AG10803 (cell line): Measurements from ENCODE around the gene NCKAP5.

Source experiments
- DNase-seq: peaks from one replicate; pipeline ENCODE4 v3.0.0; 2010; ENCODE audit warnings: low read depth
- H3K4me3 ChIP-seq: 2 replicates; pipeline ENCODE4 v1.5.1; 2011; ENCODE audit warnings: mild to moderate bottlenecking, low read length, control low read depth
- TF ChIP-seq, protein P1 (sequence below): conservative IDR thresholded peaks from 2 replicates; pipeline ENCODE4 v1.5.1; 2011; ENCODE audit warnings: mild to moderate bottlenecking, low read length, control low read depth, inconsistent platforms

Gene NCKAP5

DNA sequence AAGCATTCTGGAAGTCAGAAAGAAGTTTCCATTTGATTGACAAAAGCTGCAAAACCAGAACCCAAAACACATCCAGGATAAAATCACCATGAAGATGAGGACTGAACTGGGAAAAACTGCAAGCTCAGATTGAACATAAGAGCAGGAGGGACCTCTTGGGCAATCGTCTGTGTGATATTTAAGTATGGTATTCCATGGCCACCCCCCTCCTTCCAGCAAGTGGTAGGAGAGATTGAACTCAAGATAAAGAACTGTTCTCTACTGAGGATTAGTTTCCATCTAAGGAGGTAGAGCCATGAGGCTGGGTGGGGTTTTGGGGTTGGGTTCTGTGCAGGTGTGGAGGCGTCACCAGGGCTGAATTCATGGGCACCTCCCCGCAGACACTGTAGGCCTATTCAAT is 251.1 kb downstream of the NCKAP5 start:
- TF ChIP-seq, protein P1, sequence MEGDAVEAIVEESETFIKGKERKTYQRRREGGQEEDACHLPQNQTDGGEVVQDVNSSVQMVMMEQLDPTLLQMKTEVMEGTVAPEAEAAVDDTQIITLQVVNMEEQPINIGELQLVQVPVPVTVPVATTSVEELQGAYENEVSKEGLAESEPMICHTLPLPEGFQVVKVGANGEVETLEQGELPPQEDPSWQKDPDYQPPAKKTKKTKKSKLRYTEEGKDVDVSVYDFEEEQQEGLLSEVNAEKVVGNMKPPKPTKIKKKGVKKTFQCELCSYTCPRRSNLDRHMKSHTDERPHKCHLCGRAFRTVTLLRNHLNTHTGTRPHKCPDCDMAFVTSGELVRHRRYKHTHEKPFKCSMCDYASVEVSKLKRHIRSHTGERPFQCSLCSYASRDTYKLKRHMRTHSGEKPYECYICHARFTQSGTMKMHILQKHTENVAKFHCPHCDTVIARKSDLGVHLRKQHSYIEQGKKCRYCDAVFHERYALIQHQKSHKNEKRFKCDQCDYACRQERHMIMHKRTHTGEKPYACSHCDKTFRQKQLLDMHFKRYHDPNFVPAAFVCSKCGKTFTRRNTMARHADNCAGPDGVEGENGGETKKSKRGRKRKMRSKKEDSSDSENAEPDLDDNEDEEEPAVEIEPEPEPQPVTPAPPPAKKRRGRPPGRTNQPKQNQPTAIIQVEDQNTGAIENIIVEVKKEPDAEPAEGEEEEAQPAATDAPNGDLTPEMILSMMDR, result no peak
- H3K4me3 ChIP-seq, result no peak overlapping the region
- no peak for DNase-seq

DNA sequence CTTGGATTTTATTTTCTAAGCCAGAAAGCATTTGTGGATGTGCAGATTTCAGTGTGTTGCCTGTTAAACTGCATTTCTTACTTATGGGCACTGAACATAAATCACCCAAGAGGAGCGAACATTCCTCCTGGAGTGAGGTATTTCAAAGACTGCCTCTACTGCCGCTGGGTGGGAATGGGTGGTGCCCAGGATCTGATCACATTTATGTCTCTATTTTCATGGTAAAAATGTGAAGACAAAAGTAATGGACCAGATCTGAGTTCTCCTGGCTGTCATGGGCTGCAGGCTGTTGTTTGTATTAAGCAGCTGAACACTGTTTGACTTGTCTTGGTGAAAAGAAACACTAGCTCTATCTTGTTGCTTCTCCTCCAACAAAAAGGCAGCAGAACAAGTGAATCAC is 251.7 kb downstream of the NCKAP5 start:
- H3K4me3 ChIP-seq, result no peak overlapping the region
- DNase-seq, result no peak
- TF ChIP-seq, protein P1, result no peak

DNA sequence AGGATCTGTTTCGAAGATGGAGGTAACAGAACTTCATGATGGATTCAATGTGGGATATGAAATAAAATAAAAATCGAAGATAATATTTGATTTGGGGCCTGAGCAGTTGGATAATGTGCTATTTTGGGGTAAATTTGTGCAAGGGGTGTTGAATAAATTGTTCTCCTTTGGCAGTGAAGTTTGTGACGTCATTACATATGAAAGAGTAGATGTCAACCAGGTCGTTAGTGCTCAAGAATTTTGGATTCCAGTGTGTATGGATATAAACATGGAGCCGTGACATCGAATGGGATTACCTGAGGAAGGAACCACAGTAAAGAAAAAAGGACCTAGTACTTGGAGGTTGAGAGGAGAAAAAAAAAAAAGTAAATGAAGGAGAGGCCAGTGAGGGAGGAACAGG is 253.0 kb downstream of the NCKAP5 start:
- TF ChIP-seq, protein P1, result no peak
- no peak overlapping the region for H3K4me3 ChIP-seq
- DNase-seq, result no peak

DNA sequence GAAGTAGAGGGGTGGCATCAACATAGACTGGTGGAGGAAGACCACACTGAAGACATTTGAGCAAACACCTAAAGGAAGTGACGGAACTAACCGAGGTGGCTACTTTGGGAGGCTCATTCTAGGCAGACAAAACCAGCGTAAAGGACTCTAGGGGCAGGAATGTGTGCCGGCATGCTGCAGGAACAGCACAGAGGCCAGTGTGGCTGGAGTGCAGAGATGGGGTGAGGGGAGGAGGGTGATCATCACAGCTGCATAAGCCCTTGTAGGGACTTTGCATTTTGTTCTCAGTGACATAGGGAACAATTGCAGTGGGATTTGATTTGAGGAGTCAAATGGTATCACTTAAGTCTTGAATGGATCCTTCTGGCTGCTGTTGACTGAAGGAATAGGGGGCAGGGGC is 253.5 kb downstream of the NCKAP5 start:
- no peak for DNase-seq
- no peak overlapping the region for H3K4me3 ChIP-seq
- TF ChIP-seq, protein P1, result no peak

DNA sequence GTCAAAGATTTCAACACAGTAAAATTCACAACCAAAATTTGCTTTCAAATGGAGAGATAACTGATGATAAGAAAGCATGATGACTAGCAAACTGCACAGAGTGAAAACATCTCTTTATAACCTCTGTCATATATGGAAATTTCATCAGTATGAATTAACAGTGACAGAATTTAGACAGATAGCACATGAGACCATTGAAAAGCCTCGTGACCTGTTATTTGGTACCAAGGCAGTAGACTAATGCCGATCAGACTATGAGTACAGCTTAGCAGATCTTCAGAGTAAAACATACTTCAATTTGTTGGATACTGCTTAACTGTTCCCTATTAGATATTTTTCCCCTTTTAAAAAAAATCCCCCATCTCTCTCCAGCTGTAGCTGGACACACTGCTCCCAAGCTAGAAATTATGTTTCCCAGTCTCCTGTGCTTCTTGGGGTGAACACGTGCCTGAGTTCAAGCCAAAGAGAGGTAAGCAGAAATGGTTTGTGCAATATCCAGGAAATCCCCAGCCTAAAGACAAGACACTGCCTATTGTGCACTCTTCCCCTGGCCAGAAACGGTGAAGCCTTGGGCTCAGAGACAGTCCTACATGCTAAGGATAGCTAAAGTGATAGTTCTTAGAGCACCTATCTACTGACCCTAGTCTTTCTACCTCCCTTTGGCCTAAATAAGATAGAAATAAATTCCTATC is 256.1 kb downstream of the NCKAP5 start:
- no peak overlapping the region for H3K4me3 ChIP-seq
- no peak for DNase-seq
- TF ChIP-seq, protein P1, result no peak

DNA sequence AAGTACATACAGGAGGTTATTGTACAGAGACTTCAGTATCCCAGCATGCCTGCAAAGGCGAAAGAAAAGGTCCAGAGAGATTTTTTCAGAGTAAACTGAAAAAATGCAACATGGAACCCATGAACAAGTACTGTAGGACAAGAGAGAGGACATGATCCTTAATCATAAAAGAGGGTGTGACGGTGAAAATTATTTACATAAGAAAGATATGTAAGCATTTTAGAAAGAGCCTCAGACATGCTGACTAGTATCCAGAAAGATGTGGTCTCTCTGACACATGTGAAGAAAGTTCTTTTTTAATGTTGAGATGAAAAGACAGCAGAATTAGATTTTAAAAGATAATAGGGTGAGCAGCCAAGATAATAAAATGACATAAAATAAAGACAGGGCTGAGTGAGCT is 262.0 kb downstream of the NCKAP5 start:
- no peak overlapping the region for H3K4me3 ChIP-seq
- TF ChIP-seq, protein P1, result no peak
- DNase-seq, result no peak

DNA sequence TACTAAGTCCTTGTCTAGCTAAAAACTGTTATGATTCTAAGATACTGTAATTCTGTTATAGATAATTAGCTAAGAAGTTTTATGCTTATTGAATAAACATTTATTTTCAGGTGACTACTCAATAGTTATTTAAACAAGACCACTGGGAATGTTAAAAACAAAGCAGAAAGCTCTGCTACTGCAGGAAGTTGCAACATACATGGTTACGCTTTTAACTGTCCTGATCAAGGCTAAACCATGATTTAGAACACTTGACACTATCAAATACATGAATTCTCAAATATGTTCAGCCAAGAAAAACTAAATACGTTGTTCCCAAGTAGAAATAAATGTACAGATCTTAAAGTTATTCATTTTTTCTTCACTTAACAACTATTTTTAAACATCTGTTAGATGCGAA is 263.9 kb downstream of the NCKAP5 start:
- TF ChIP-seq, protein P1, result no peak

More for the DNA sequence above, 263.9 kb downstream of the NCKAP5 start:
- no peak for DNase-seq
- H3K4me3 ChIP-seq, result no peak overlapping the region
